HG02642 (cell line): ENCODE data around the gene HMGCLL1.

Experiments used
- ATAC-seq: cut with Tn5 transposase; IDR thresholded peaks from one replicate; pipeline ENCODE4 v1.9.1; 2021; ENCODE audit warnings: mild to moderate bottlenecking; ENCODE audit not compliant: unreplicated experiment, poor library complexity

HMGCLL1 gene

GRCh38 chr6:55448451-55448850 lies 130.5 kb downstream of the HMGCLL1 start:
- ATAC-seq = no peak

GRCh38 chr6:55447891-55448290 lies 131.1 kb downstream of the HMGCLL1 start:
- ATAC-seq = no peak

- ATAC-seq = no peak
Measured at GRCh38 chr6:55445648-55446204, 133.3 kb downstream of the HMGCLL1 start.

GRCh38 chr6:55443238-55444134 lies 135.5 kb downstream of the HMGCLL1 start:
- no peak for ATAC-seq

GRCh38 chr6:55438203-55438602 lies 140.8 kb downstream of the HMGCLL1 start:
- ATAC-seq = no peak

- no peak for ATAC-seq
Measured at GRCh38 chr6:55437141-55437540, 141.9 kb downstream of the HMGCLL1 start.

GRCh38 chr6:55433446-55434130 lies 145.4 kb downstream of the HMGCLL1 start:
- no peak for ATAC-seq

GRCh38 chr6:55423933-55424332 lies 155.1 kb downstream of the HMGCLL1 start:
- ATAC-seq = no peak

- no peak for ATAC-seq
Measured at GRCh38 chr6:55410674-55411073, 168.3 kb downstream of the HMGCLL1 start.

GRCh38 chr6:55405474-55406235 lies 173.3 kb downstream of the HMGCLL1 start:
- ATAC-seq = no peak

GRCh38 chr6:55399351-55399750 lies 179.6 kb downstream of the HMGCLL1 start:
- no peak for ATAC-seq

GRCh38 chr6:55397986-55398385 lies 181.0 kb downstream of the HMGCLL1 start:
- no peak for ATAC-seq

- no peak for ATAC-seq
Measured at GRCh38 chr6:55395871-55396270, 183.1 kb downstream of the HMGCLL1 start.

GRCh38 chr6:55388211-55388610 lies 190.8 kb downstream of the HMGCLL1 start:
- no peak for ATAC-seq
